Measurements from ENCODE around the gene GJD3. TPM values are rescaled to one million over a fixed set of nuclear protein-coding genes. Genes with fewer than 3 reads are reported as not detected.

The GJD3 gene
- total and polyA plus RNA-seq, 2 donors (not counting 3 experiments of a cell fraction or from before 2014, with no cell fraction given), result 0.10 to 0.40 TPM

- Histone ChIP-seq H3K4me2 (ENCODE audit: insufficient read depth, low read length) (peak overlapping the region; percentile 62), H3K9ac (replicated peaks; ENCODE audit: extremely low read depth, insufficient read depth, low read length) (peak overlapping the region; percentile 89), H3K9me3 (replicated peaks; ENCODE audit: control insufficient read depth, insufficient read depth, low read length) (no peaks in the 10 kb centered on the region), H3K4me1 (ENCODE audit: control insufficient read depth, extremely low read depth, insufficient read depth, low read length) (peaks cover 67% of the 10 kb centered on the region), H2AFZ (ENCODE audit: low read depth, low read length) (no peak overlapping the region), H3K27ac (ENCODE audit: insufficient read depth, low read depth, low read length) (peak overlapping the region; percentile 77), H3K79me2 (ENCODE audit: control insufficient read depth, insufficient read depth, low read length) (peaks cover 70% of the 10 kb centered on the region), H3K36me3 (ENCODE audit: control insufficient read depth in 2 of 2, extremely low read depth in 1 of 2, insufficient read depth in 2 of 2, low read length in 2 of 2) (peaks cover 0 to 9% of the 10 kb centered on the region in 2 experiments), H3K9me1 (replicated peaks; ENCODE audit: control insufficient read depth, extremely low read depth, insufficient read depth, low read length) (no peaks in the 10 kb centered on the region), H3K27me3 (ENCODE audit: control insufficient read depth in 2 of 2, insufficient read depth in 2 of 2, low read length in 2 of 2) (no peaks in the 10 kb centered on the region), H3K4me3 (replicated peaks in 1 of 3; ENCODE audit: insufficient read depth in 1 of 3, low read depth in 1 of 3, low read length in 3 of 3) (peak overlapping the region in 2 of 3 experiments; percentile 69 to 85), H4K20me1 (replicated peaks; ENCODE audit: control insufficient read depth, extremely low read depth, insufficient read depth, low read length) (no peaks in the 10 kb centered on the region)
- FAIRE-seq (no peak), DNase-seq (ENCODE audit: low read depth, low spot score) (peak; percentile 43)
- ChIA-PET CTCF (interaction anchor here (0.8 to 10.6 kb wide), 11 partner anchors 10 to 189 kb away, joined by 3 to 109 read pairs (median 6); no protein-coding TSS in a partner anchor), POLR2A (interaction anchor here (1.3 to 1.8 kb wide), 2 partner anchors 25 to 28 kb away, joined by 3 to 6 read pairs; no protein-coding TSS in a partner anchor)
- BruUV-seq (replicated peaks), result no TSS peak
- TF ChIP-seq GATA2 (IDR thresholded peaks at IDR 0.05; ENCODE audit: insufficient read depth, insufficient read length, low read depth, low read length), result no peak
- no peak for TF ChIP-seq POLR2AphosphoS5 (IDR thresholded peaks at IDR 0.05; ENCODE audit: insufficient read depth, low read depth, low read length)
- no peak for TF ChIP-seq MAX (IDR thresholded peaks at IDR 0.05; ENCODE audit: insufficient read depth, insufficient read length)
- TF ChIP-seq EZH2 (IDR thresholded peaks at IDR 0.05; ENCODE audit: borderline replicate concordance, low read depth, low read length, severe bottlenecking), result no peak
- peak; percentile 35 for TF ChIP-seq POLR2A (IDR thresholded peaks at IDR 0.05; ENCODE audit: low read depth, low read length)
- no peak for TF ChIP-seq CTCF (IDR thresholded peaks at IDR 0.05; ENCODE audit: extremely low read depth in 1 of 2, insufficient read depth in 1 of 2, low read depth in 1 of 2, low read length in 2 of 2)
- no peak for TF ChIP-seq JUN (IDR thresholded peaks at IDR 0.05; ENCODE audit: borderline replicate concordance, insufficient read depth, insufficient read length, low read depth)
- dilution Hi-C loops (cut with MboI; ENCODE audit: extremely low pct_ligation_motif_present, low sequenced_read_pairs), result no loop called here
- intact Hi-C loops (cut with micrococcal nuclease), result loop anchor here (5.0 kb wide), 1 partner anchor 127 kb away; the partner anchor contains the start of gene WIPF2
Measured at GRCh38 chr17:40344421-40345160, 19.9 kb downstream of the GJD3 start.

Measured in endothelial cell of umbilical vein (primary cell).